Measurements from ENCODE around the gene EDIL3. TPM values are rescaled to one million over a fixed set of nuclear protein-coding genes. Genes with fewer than 3 reads are reported as not detected.

The EDIL3 gene
- total and polyA plus RNA-seq, 10 of the 15 experiments (the other 5 are each of a cell fraction or from before 2014, with no cell fraction given), result 0.01 to 0.62 (median 0.20) TPM

- ChIA-PET RAD21 (ENCODE audit: unreplicated experiment) (no interaction called here), POLR2A (no interaction called here), SMC1A (ENCODE audit: uncharacterized antibody, unreplicated experiment) (interaction anchor here (1.0 kb wide), 1 partner anchor 35 kb away, joined by 3 read pairs; no protein-coding TSS in a partner anchor), CTCF (no interaction called here)
- DNase-seq (ENCODE audit: low read depth, low spot score) (no peak), FAIRE-seq (no peak), ATAC-seq (no peak)
- H3K79me2 ChIP-seq (ENCODE audit: control insufficient read depth, insufficient read depth, low read length), result no peaks in the 10 kb centered on the region
- H3K9me3 ChIP-seq (replicated peaks; ENCODE audit: control insufficient read depth, insufficient read depth, low read length), result no peaks in the 10 kb centered on the region
- no peak overlapping the region for H3K4me3 ChIP-seq
- in situ Hi-C loops (cut with MboI) (no loop called here), intact Hi-C loops (cut with micrococcal nuclease; ENCODE audit: unreplicated experiment) (no loop called here)
- no peak overlapping the region for H3K9ac ChIP-seq (ENCODE audit: control insufficient read depth, insufficient read depth, low read length)
- no peaks in the 10 kb centered on the region for H3K27me3 ChIP-seq (replicated peaks in 1 of 2; ENCODE audit: control insufficient read depth in 2 of 2, insufficient read depth in 2 of 2, low read length in 1 of 2)
- no peaks in the 10 kb centered on the region for H4K20me1 ChIP-seq (ENCODE audit: control insufficient read depth, insufficient read depth)
- no peaks in the 10 kb centered on the region for H3K4me1 ChIP-seq (ENCODE audit: control insufficient read depth, insufficient read depth, low read length)
- BruUV-seq (replicated peaks), result no TSS peak
- H3K27ac ChIP-seq (ENCODE audit: control insufficient read depth, insufficient read depth), result no peak overlapping the region
- WGBS (ENCODE audit: insufficient coverage, insufficient replicate concordance, low lambda C conversion rate, missing lambda C conversion rate), result 13% methylated on average over 3 of the region's 3 CpGs
- no peak overlapping the region for H3K4me2 ChIP-seq (ENCODE audit: control insufficient read depth, insufficient read depth)
- no peak overlapping the region for H2AFZ ChIP-seq (ENCODE audit: control insufficient read depth, low read depth, low read length)
- no peaks in the 10 kb centered on the region for H3K36me3 ChIP-seq (ENCODE audit: control insufficient read depth in 2 of 2, insufficient read depth in 2 of 2, low read length in 1 of 2)
- TF ChIP-seq TCF7 (IDR thresholded peaks at IDR 0.05; ENCODE audit: borderline replicate concordance) (no peak), PAX5 (IDR thresholded peaks at IDR 0.05; ENCODE audit: borderline replicate concordance, low read depth, low read length) (no peak), FOXK2 (IDR thresholded peaks at IDR 0.05) (no peak), POLR2A (IDR thresholded peaks at IDR 0.05; ENCODE audit: low read depth, low read length) (no peak), RUNX3 (IDR thresholded peaks at IDR 0.05; ENCODE audit: low read length) (no peak), ZNF384 (IDR thresholded peaks at IDR 0.05; ENCODE audit: borderline replicate concordance, low read depth, low read length) (no peak), E4F1 (IDR thresholded peaks at IDR 0.05; ENCODE audit: borderline replicate concordance, partially characterized antibody) (no peak), KDM1A (IDR thresholded peaks at IDR 0.05; ENCODE audit: borderline replicate concordance) (no peak), ZNF592 (IDR thresholded peaks at IDR 0.05) (no peak), SMARCA5 (IDR thresholded peaks at IDR 0.05) (no peak), SIN3A (IDR thresholded peaks at IDR 0.05; ENCODE audit: low read depth, low read length) (no peak), ZBTB4 (CRISPR knock-in tag; IDR thresholded peaks at IDR 0.05) (no peak), ZBTB33 (IDR thresholded peaks at IDR 0.05) (no peak), WRNIP1 (IDR thresholded peaks at IDR 0.05; ENCODE audit: borderline replicate concordance, low read depth, low read length) (no peak)
Observed at GRCh38 chr5:84419742-84420141, 35.1 kb upstream of the EDIL3 start.
